Lung (tissue), 12 donors: ENCODE data around the gene SPATA21. TPM values are rescaled to one million over a fixed set of nuclear protein-coding genes. Genes with fewer than 3 reads are reported as not detected.

Experiments
- ATAC-seq: fragments of 200-7000 bp; cut with Tn5 transposase; one replicate; pipeline ENCODE4 v1.9.1; 2020; ENCODE audit warnings: moderate number of reproducible peaks; ENCODE audit not compliant: insufficient read depth, low FRiP score
- DNase-seq, 3 donors: peaks; one replicate each; pipeline ENCODE4 v3.0.0-alpha.2; 2013 to 2017
- H3K27ac ChIP-seq, 2 donors: one replicate each; pipeline ENCODE4 v1.5.1; 2013; ENCODE audit warnings: mild to moderate bottlenecking in 2 of 2, moderate library complexity in 2 of 2, control low read depth in 1 of 2, inconsistent platforms in 1 of 2, low read depth in 1 of 2, low read length in 1 of 2
- H3K27me3 ChIP-seq, 3 donors: one replicate each; pipeline ENCODE4 v1.5.1; 2013; ENCODE audit warnings: low read length in 2 of 3; ENCODE audit not compliant: control insufficient read depth in 3 of 3, insufficient read depth in 3 of 3
- H3K36me3 ChIP-seq, 4 donors: one replicate each; pipeline ENCODE4 v1.5.1; 2013; ENCODE audit warnings: low read length in 4 of 4, mild to moderate bottlenecking in 1 of 4, moderate library complexity in 1 of 4; ENCODE audit not compliant: control insufficient read depth in 4 of 4, insufficient read depth in 4 of 4
- H3K4me1 ChIP-seq, 5 donors: one replicate each; pipeline ENCODE4 v1.5.1; 2013; ENCODE audit warnings: low read length in 5 of 5, mild to moderate bottlenecking in 2 of 5, moderate library complexity in 1 of 5; ENCODE audit not compliant: control insufficient read depth in 5 of 5, insufficient read depth in 5 of 5
- H3K4me3 ChIP-seq: one replicate; pipeline ENCODE4 v1.5.1; 2013; ENCODE audit warnings: mild to moderate bottlenecking, control low read depth, moderate library complexity
- H3K9ac ChIP-seq, 2 donors: one replicate each; pipeline ENCODE4 v1.5.1; 2013; ENCODE audit warnings: low read length in 2 of 2, control low read depth in 1 of 2; ENCODE audit not compliant: insufficient read depth in 1 of 2
- H3K9me3 ChIP-seq, 4 donors: one replicate each; pipeline ENCODE4 v1.5.1; 2013; ENCODE audit warnings: low read length in 3 of 4, mild to moderate bottlenecking in 1 of 4, moderate library complexity in 1 of 4; ENCODE audit not compliant: control insufficient read depth in 4 of 4, insufficient read depth in 3 of 4
- CTCF ChIP-seq: IDR thresholded peaks from 2 replicates; pipeline ENCODE4 v1.5.1; 2012; ENCODE audit warnings: mild to moderate bottlenecking; ENCODE audit errors: control extremely low read depth, extremely low read depth
- WGBS, 2 donors: extraction: QIAGEN DNeasy Blood & Tissue Kit; methylation state at CpG; one replicate each; pipeline ENCODE4 v1.1.7; 2013; 5-methylcytosine and 5-hydroxymethylcytosine counted together
- polyA plus RNA-seq, 2 donors: library from polyadenylated mRNA; stranded (reverse); fragments of 200-250 nt; gene quantifications; one replicate each; pipeline ENCODE4 v1.2.1, GENCODE V29; 2013
- total RNA-seq, 2 donors: library from RNA; depleted of rRNA in 1 of 2; stranded (reverse); fragments of >200 nt in 1 of 2; gene quantifications; one replicate each; pipeline ENCODE4 v1.2.1, GENCODE V29; 2014 to 2021
- donor health status: control.
- donor health status: control.
- donor health status: Bipolar disorder and iron deficiency.
- donor health status: healthy.
- donor health status: DM: yes; HTN: yes; CAD: no.

Gene SPATA21
- total and polyA plus RNA-seq, 4 donors: 0.14 to 0.15 TPM; not detected in 2

- DNase-seq (no peak), ATAC-seq (no peak)
- 86 to 91% methylated on average over 3 of the region's 3 CpGs for WGBS, 2 donors
- TF ChIP-seq CTCF: no peak
- H3K4me3 ChIP-seq: no peak overlapping the region
- H3K9ac ChIP-seq: no peak overlapping the region
- no peaks in the 10 kb centered on the region for H3K27me3 ChIP-seq
- no peaks in the 10 kb centered on the region for H3K4me1 ChIP-seq
- H3K36me3 ChIP-seq: no peaks in the 10 kb centered on the region
- H3K27ac ChIP-seq: no peak overlapping the region
- H3K9me3 ChIP-seq: no peaks in the 10 kb centered on the region
These were observed 24.0 kb downstream of the SPATA21 start for GRCh38 chr1:16413191-16413590.

- 95 to 97% methylated on average over 5 of the region's 5 CpGs for WGBS, 2 donors
- no peak overlapping the region for H3K27ac ChIP-seq
- H3K36me3 ChIP-seq: no peaks in the 10 kb centered on the region
- DNase-seq: no peak
- no peak overlapping the region for H3K9ac ChIP-seq
- no peak for ATAC-seq
- no peak for TF ChIP-seq CTCF
- no peaks in the 10 kb centered on the region for H3K27me3 ChIP-seq
- no peaks in the 10 kb centered on the region for H3K9me3 ChIP-seq
- no peak overlapping the region for H3K4me3 ChIP-seq
- no peaks in the 10 kb centered on the region for H3K4me1 ChIP-seq
These were observed 26.4 kb downstream of the SPATA21 start for GRCh38 chr1:16410803-16411202.

- DNase-seq: no peak
- Histone ChIP-seq H3K9me3 (no peaks in the 10 kb centered on the region), H3K36me3 (no peaks in the 10 kb centered on the region), H3K9ac (no peak overlapping the region), H3K4me1 (no peaks in the 10 kb centered on the region), H3K27ac (no peak overlapping the region), H3K4me3 (no peak overlapping the region), H3K27me3 (no peaks in the 10 kb centered on the region)
- TF ChIP-seq CTCF: no peak
- ATAC-seq: no peak
- WGBS, 2 donors: 85 to 92% methylated on average over 21 to 25 of the region's 25 CpGs
These were observed 27.6 kb downstream of the SPATA21 start for GRCh38 chr1:16409536-16410152.

- Histone ChIP-seq H3K36me3 (no peaks in the 10 kb centered on the region), H3K27me3 (no peaks in the 10 kb centered on the region), H3K27ac (no peak overlapping the region), H3K4me1 (no peaks in the 10 kb centered on the region), H3K9me3 (no peaks in the 10 kb centered on the region), H3K9ac (no peak overlapping the region), H3K4me3 (no peak overlapping the region)
- WGBS, 2 donors: 89 to 90% methylated on average over 9 of the region's 9 CpGs
- ATAC-seq (no peak), DNase-seq (no peak)
- TF ChIP-seq CTCF: no peak
These were observed 30.4 kb downstream of the SPATA21 start for GRCh38 chr1:16406868-16407267.
